IMR-90 (cell line): Measurements from ENCODE around the gene MAP3K5.
A peak's percentile ranks its signal among the peaks of the same experiment; 100 is the strongest.

ENCODE experiments used
- BHLHE40 ChIP-seq: fragments of 150-350 bp; IDR thresholded peaks from 2 replicates; pipeline ENCODE4 v1.6.1; 2016; ENCODE audit warnings: mild to moderate bottlenecking, low read depth, low read length
- CEBPB ChIP-seq: IDR thresholded peaks from 2 replicates; pipeline ENCODE4 v1.6.1; 2012; ENCODE audit warnings: low read depth, low read length, improper control_type of control experiment
- FOS ChIP-seq: fragments of 150-350 bp; IDR thresholded peaks from 2 replicates; pipeline ENCODE4 v1.6.1; 2016; ENCODE audit warnings: low read depth, low read length
- MAFK ChIP-seq: IDR thresholded peaks from 2 replicates; pipeline ENCODE4 v1.6.1; 2012; ENCODE audit warnings: low read depth, low read length, improper control_type of control experiment
- MXI1 ChIP-seq: IDR thresholded peaks from 2 replicates; pipeline ENCODE4 v1.6.1; 2012; ENCODE audit warnings: low read depth, mild to moderate bottlenecking, low read length, moderate library complexity, borderline replicate concordance
- NFE2L2 ChIP-seq: fragments of 150-350 bp; IDR thresholded peaks from 2 replicates; pipeline ENCODE4 v1.6.1; 2016; ENCODE audit warnings: low read depth, mild to moderate bottlenecking, low read length
- POLR2A ChIP-seq: IDR thresholded peaks from 2 replicates; pipeline ENCODE4 v1.6.1; 2012; ENCODE audit warnings: mild to moderate bottlenecking, low read depth, low read length
- RAD21 ChIP-seq: IDR thresholded peaks from 2 replicates; pipeline ENCODE4 v1.6.1; 2012; ENCODE audit warnings: low read length, improper control_type of control experiment
- RCOR1 ChIP-seq: IDR thresholded peaks from 2 replicates; pipeline ENCODE4 v1.6.1; 2012; ENCODE audit warnings: mild to moderate bottlenecking, low read length, improper control_type of control experiment; ENCODE audit not compliant: insufficient replicate concordance
- SMC3 ChIP-seq: fragments of 150-350 bp; IDR thresholded peaks from 2 replicates; pipeline ENCODE4 v1.6.1; 2016; ENCODE audit warnings: low read depth, mild to moderate bottlenecking, antibody characterized with exemption, low read length, moderate library complexity
- TF ChIP-seq, protein P1 (sequence below): conservative IDR thresholded peaks from 2 replicates; pipeline ENCODE4 v1.5.1; 2012; ENCODE audit warnings: mild to moderate bottlenecking, low read depth, low read length, improper control_type of control experiment

GRCh38 chr6:136767570-136768309 is 24.5 kb downstream of the MAP3K5 start:
- no peak for TF ChIP-seq RAD21
- TF ChIP-seq POLR2A: no peak
- TF ChIP-seq, protein P1, sequence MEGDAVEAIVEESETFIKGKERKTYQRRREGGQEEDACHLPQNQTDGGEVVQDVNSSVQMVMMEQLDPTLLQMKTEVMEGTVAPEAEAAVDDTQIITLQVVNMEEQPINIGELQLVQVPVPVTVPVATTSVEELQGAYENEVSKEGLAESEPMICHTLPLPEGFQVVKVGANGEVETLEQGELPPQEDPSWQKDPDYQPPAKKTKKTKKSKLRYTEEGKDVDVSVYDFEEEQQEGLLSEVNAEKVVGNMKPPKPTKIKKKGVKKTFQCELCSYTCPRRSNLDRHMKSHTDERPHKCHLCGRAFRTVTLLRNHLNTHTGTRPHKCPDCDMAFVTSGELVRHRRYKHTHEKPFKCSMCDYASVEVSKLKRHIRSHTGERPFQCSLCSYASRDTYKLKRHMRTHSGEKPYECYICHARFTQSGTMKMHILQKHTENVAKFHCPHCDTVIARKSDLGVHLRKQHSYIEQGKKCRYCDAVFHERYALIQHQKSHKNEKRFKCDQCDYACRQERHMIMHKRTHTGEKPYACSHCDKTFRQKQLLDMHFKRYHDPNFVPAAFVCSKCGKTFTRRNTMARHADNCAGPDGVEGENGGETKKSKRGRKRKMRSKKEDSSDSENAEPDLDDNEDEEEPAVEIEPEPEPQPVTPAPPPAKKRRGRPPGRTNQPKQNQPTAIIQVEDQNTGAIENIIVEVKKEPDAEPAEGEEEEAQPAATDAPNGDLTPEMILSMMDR: no peak
- TF ChIP-seq FOS: no peak
- TF ChIP-seq MAFK: no peak
- peak; percentile 43; the same call in 1 of the 2 replicates for TF ChIP-seq CEBPB
- no peak for TF ChIP-seq RCOR1
- TF ChIP-seq SMC3: no peak
- no peak for TF ChIP-seq MXI1
- no peak for TF ChIP-seq BHLHE40
- no peak for TF ChIP-seq NFE2L2
